AG04450 (cell line): ENCODE results near the gene JPH2. TPM values are rescaled to one million over a fixed set of nuclear protein-coding genes. Genes with fewer than 3 reads are reported as not detected.

ENCODE experiments used
- CTCF ChIA-PET: fragments of 300-600, 350-600 bp; formaldehyde crosslinking; extraction: SDS; loops from one replicate; lab custom pipeline; 2022; ENCODE audit warnings: antibody characterized with exemption, inconsistent platforms; lab: Charles Lee
- POLR2A ChIA-PET: fragments of 350-600 bp; formaldehyde crosslinking; extraction: SDS; loops from one replicate; lab custom pipeline; 2021; ENCODE audit warnings: antibody characterized with exemption, inconsistent platforms; lab: Yijun Ruan, JAX
- DNase-seq: peaks from one replicate; pipeline ENCODE4 v3.0.0-alpha.2; 2011; ENCODE audit warnings: low read depth, low spot score
- H3K27ac ChIP-seq: one replicate; pipeline ENCODE4 v1.5.1; 2012; ENCODE audit warnings: low read depth, low read length, control low read depth
- H3K27me3 ChIP-seq: one replicate; pipeline ENCODE4 v1.6.0; 2012; ENCODE audit warnings: low read length; ENCODE audit not compliant: control insufficient read depth, insufficient read depth
- H3K4me3 ChIP-seq: 2 replicates; pipeline ENCODE4 v1.5.1; 2011; ENCODE audit warnings: mild to moderate bottlenecking, low read depth, low read length, control low read depth
- H3K9me3 ChIP-seq: 2 replicates; pipeline ENCODE4 v1.5.1; 2012; ENCODE audit warnings: low read length; ENCODE audit not compliant: control insufficient read depth, insufficient read depth
- polyA plus RNA-seq: library from polyadenylated mRNA; depleted of rRNA; stranded (reverse); fragments of >200 nt; gene quantifications from 2 replicates; pipeline ENCODE4 v1.2.3, GENCODE V29; 2011
- TF ChIP-seq, protein P1 (sequence below): IDR thresholded peaks from 2 replicates; pipeline ENCODE4 v1.5.1; 2011; ENCODE audit warnings: low read depth, low read length, control low read depth, inconsistent platforms

Gene JPH2
- polyA plus RNA-seq, 1 experiment, result 1.3 TPM

DNA sequence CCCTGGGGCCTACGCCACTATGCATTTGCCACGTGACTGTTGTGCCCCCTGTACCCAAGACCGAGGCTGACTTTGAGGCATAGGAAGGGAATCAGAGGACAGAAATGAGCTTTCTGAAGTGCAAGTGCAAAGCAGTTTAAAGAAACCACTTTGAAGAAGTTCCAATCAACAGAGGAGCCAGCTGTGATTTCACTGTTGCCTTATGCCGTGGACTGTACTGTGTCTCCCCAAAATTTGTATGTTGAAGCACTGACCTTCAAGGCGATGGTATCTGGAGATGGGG lies 111.1 kb downstream of the JPH2 start:
- ChIA-PET CTCF (no interaction called here), POLR2A (no interaction called here)
- TF ChIP-seq, protein P1, sequence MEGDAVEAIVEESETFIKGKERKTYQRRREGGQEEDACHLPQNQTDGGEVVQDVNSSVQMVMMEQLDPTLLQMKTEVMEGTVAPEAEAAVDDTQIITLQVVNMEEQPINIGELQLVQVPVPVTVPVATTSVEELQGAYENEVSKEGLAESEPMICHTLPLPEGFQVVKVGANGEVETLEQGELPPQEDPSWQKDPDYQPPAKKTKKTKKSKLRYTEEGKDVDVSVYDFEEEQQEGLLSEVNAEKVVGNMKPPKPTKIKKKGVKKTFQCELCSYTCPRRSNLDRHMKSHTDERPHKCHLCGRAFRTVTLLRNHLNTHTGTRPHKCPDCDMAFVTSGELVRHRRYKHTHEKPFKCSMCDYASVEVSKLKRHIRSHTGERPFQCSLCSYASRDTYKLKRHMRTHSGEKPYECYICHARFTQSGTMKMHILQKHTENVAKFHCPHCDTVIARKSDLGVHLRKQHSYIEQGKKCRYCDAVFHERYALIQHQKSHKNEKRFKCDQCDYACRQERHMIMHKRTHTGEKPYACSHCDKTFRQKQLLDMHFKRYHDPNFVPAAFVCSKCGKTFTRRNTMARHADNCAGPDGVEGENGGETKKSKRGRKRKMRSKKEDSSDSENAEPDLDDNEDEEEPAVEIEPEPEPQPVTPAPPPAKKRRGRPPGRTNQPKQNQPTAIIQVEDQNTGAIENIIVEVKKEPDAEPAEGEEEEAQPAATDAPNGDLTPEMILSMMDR, result no peak
- Histone ChIP-seq H3K27me3 (no peaks in the 10 kb centered on the region), H3K4me3 (no peak overlapping the region), H3K9me3 (no peaks in the 10 kb centered on the region), H3K27ac (no peak overlapping the region)
- DNase-seq, result no peak

DNA sequence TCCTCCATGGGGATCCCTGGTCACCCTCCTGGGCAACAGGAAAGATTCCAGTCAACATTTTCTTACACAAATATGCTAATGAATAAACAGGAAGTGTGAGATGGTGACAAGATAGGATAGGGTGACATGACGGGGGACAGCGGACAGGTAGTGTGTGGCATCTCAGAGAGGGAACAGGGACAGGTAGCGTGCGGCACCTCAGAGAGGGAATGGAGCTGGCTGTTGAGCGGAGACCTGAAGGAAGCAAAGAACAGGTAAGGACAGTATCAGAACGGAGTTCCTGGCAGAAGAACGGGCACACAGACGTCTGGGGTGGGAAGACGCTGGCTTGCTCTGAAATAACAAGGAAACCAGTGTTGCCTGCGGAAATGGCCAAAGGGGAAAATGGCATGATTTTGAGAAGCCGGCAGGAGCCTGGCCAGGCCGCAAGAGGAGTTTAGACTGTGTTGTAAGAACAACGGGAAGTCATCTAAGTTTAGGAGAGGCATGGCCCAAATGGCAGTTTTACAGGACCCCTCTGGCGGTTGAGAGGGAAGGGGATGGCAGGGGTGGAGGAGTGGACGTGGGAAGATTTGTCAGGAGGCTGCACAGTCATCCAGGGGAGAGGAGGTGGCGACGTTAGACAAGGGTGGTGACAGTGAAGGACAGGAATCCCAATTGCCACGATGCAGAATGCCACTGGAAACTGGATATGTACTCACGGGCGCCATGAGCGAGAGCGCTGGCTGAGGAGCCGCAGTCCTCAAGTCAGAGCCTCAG lies 111.6 kb downstream of the JPH2 start:
- no peaks in the 10 kb centered on the region for H3K9me3 ChIP-seq
- no peak overlapping the region for H3K4me3 ChIP-seq
- POLR2A ChIA-PET, result no interaction called here
- no peak overlapping the region for H3K27ac ChIP-seq
- TF ChIP-seq, protein P1, result no peak
- CTCF ChIA-PET, result interaction anchor here (2.3 kb wide), 1 partner anchor 326 kb away, joined by 8 read pairs; no protein-coding TSS in a partner anchor
- no peak for DNase-seq
- H3K27me3 ChIP-seq, result no peaks in the 10 kb centered on the region

DNA sequence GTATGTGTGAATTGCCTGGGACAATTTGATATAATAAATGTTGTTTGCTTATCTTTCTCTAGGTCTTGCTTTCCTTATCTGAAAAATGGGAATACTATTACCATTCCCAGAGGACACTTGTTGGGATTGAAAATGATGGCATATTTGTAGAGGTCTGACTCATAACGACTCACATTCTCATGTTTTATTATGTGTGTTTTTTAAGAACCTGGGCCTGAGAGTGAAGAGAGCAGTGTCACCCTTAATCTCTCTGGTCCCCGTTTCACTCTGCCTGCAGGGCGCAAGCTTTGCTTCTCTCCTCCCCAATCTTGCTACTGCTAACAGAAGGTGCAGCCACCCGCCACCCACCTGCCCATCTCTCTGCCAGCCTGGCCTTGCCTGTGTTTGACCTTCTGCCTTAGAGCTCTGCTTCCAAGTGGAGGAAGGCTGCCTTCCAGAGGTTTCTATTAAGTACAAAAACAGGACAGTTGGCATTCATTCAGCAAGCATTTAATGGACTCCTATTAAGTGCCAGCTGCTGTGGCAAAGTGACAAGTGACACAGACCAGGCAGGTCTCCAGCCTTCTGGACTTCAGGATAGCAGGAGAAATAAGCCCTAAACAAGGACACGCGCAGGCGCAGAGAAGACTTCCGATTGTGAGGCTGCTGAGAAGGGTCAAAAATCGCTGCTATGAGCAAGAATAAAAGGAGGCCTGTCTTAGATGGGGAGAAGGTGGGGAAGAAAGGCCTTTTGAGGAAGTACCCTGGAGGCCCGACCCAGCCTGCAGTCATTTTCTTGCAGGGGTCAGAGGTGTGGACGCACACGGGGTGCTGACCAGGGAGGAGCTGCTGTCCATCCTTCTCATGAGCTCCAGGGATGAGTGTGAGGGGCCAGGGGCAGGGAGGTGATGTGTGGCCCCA lies 112.5 kb downstream of the JPH2 start:
- DNase-seq, result no peak
- Histone ChIP-seq H3K27me3 (no peaks in the 10 kb centered on the region), H3K27ac (peak overlapping the region; percentile 24), H3K4me3 (no peak overlapping the region), H3K9me3 (no peaks in the 10 kb centered on the region)
- CTCF ChIA-PET, result interaction anchor here (2.3 kb wide), 1 partner anchor 325 kb away, joined by 8 read pairs; no protein-coding TSS in a partner anchor
- POLR2A ChIA-PET, result interaction anchor here (0.6 kb wide), 1 partner anchor 410 kb away, joined by 3 read pairs; no protein-coding TSS in a partner anchor
- TF ChIP-seq, protein P1, result no peak

DNA sequence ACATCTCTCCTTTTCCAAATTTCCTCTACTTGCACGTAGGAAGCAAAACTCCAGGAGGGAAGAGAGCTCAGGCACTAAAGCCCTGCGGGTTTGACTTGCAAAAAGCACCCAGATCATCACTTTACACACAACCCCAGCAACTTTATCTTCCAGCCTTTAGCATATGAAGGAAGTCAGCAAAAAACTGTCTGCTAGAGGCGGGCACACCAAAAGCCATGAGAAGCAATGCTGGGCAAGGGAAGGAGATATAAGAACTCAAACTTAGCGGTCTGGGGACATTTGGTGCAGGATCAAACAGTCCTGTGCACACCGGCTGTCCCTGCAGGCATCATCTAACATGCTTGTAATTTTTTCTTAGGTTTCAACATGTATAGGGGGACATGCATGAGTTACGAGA lies 113.3 kb downstream of the JPH2 start:
- Histone ChIP-seq H3K9me3 (no peaks in the 10 kb centered on the region), H3K4me3 (no peak overlapping the region), H3K27me3 (no peaks in the 10 kb centered on the region), H3K27ac (no peak overlapping the region)
- DNase-seq, result no peak
- TF ChIP-seq, protein P1, result no peak
- ChIA-PET POLR2A (no interaction called here), CTCF (interaction anchor here (2.3 kb wide), 1 partner anchor 324 kb away, joined by 8 read pairs; no protein-coding TSS in a partner anchor)
